Upper lobe of left lung (tissue), 4 donors: ENCODE measurements around the gene TMEM240.

Experiments used
- CTCF ChIP-seq, 6 experiments: fragments of 450-650 bp in 4 of 6; fragments of 200-600 bp in 2 of 6; sonication (generic) in 2 of 6; IDR thresholded peaks; one replicate each; pipeline ENCODE4 v1.5.1; 2016 to 2019; ENCODE audit warnings: antibody characterized with exemption in 6 of 6
- POLR2AphosphoS5 ChIP-seq, 2 donors: sonication (generic); formaldehyde crosslinking; IDR thresholded peaks; one replicate each; pipeline ENCODE4 v1.5.1; 2017; ENCODE audit warnings: antibody characterized with exemption in 2 of 2

DNA sequence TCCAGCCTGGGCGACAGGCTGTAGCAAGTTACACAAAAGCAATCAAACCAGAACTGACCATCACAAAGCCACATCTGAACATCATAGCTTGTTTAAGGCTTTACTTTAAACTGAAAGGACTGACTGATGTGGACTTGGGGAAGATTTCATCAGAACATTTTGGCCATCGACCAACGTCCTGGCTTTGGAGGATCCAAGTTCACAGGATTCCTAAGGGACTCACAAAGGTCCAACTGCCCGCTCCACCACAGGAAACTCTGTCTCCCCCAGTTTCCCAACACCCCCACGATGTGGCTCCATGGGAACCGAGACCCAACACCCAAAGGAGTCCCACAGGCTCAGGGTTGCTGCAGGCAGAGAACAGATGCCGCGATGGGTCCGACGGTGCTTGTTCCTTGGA, 24.9 kb upstream of the TMEM240 start:
- TF ChIP-seq CTCF (IDR thresholded peaks at IDR 0.05) (no peak), POLR2AphosphoS5 (IDR thresholded peaks at IDR 0.05) (no peak)
